ENCODE measurements around the gene COL11A2. TPM values are rescaled to one million over a fixed set of nuclear protein-coding genes. Genes with fewer than 3 reads are reported as not detected.
A peak's percentile ranks its signal among the peaks of the same experiment; 100 is the strongest.

The COL11A2 gene
- total RNA-seq, 1 experiment from 2014 or later, result 1.1 TPM

- peak; percentile 56 for DNase-seq (ENCODE audit: low read depth)
These were observed 73.6 kb downstream of the COL11A2 start for GRCh38 chr6:33118525-33119123.

- DNase-seq (ENCODE audit: low read depth), result no peak
These were observed 74.4 kb downstream of the COL11A2 start for GRCh38 chr6:33117811-33118277.

GRCh38 chr6:33116841-33117711, 75.2 kb downstream of the COL11A2 start:
- no peak for DNase-seq (ENCODE audit: low read depth)

- no peak for DNase-seq (ENCODE audit: low read depth)
These were observed 75.8 kb downstream of the COL11A2 start for GRCh38 chr6:33116417-33116816.

- no peak for DNase-seq (ENCODE audit: low read depth)
These were observed 77.9 kb downstream of the COL11A2 start for GRCh38 chr6:33114406-33114805.

- DNase-seq (ENCODE audit: low read depth), result no peak
These were observed 78.5 kb downstream of the COL11A2 start for GRCh38 chr6:33113755-33114154.

Other genes starting within 250 kb of the COL11A2 start
- gene HLA-DMA, start 239.4 kb downstream of the COL11A2 start, total RNA-seq (2014; rRNA removed), result 1.9 and 4.0 TPM in 2 replicates
- gene BRD2, start 223.9 kb downstream of the COL11A2 start, total RNA-seq (2014; rRNA removed), result 113 and 125 TPM in 2 replicates
- gene HLA-DOA, start 182.9 kb downstream of the COL11A2 start, total RNA-seq (2014; rRNA removed), result 0.06 and 0.23 TPM in 2 replicates
- 0.86 and 3.4 TPM in 2 replicates for gene HLA-DPA1, start 118.8 kb downstream of the COL11A2 start, total RNA-seq (2014; rRNA removed)
- gene HLA-DPB1, start 116.5 kb downstream of the COL11A2 start, total RNA-seq (2014; rRNA removed), result 1.0 and 3.8 TPM in 2 replicates
- gene RXRB, start 8.2 kb upstream of the COL11A2 start, total RNA-seq (2014; rRNA removed), result 17.4 and 23.0 TPM in 2 replicates
- 91.9 and 104 TPM in 2 replicates for gene SLC39A7, start 8.4 kb upstream of the COL11A2 start, total RNA-seq (2014; rRNA removed)
- gene HSD17B8, start 12.2 kb upstream of the COL11A2 start, total RNA-seq (2014; rRNA removed), result 7.9 and 9.1 TPM in 2 replicates
- gene RING1, start 16.0 kb upstream of the COL11A2 start, total RNA-seq (2014; rRNA removed), result 17.4 and 22.2 TPM in 2 replicates
- gene VPS52, start 79.4 kb upstream of the COL11A2 start, total RNA-seq (2014; rRNA removed), result 40.0 and 51.0 TPM in 2 replicates
- 2,111 and 2,414 TPM in 2 replicates for gene RPS18, start 79.6 kb upstream of the COL11A2 start, total RNA-seq (2014; rRNA removed)
- gene B3GALT4, start 84.7 kb upstream of the COL11A2 start, total RNA-seq (2014; rRNA removed), result 0.06 and 0.19 TPM in 2 replicates
- gene WDR46, start 96.8 kb upstream of the COL11A2 start, total RNA-seq (2014; rRNA removed), result 83.7 and 98.3 TPM in 2 replicates
- gene PFDN6, start 97.1 kb upstream of the COL11A2 start, total RNA-seq (2014; rRNA removed), result 67.6 and 82.1 TPM in 2 replicates
- gene RGL2, start 106.5 kb upstream of the COL11A2 start, total RNA-seq (2014; rRNA removed), result 20.6 and 24.4 TPM in 2 replicates
- 44.9 and 57.9 TPM in 2 replicates for gene TAPBP, start 121.6 kb upstream of the COL11A2 start, total RNA-seq (2014; rRNA removed)
- 10.1 and 15.0 TPM in 2 replicates for gene ZBTB22, start 125.3 kb upstream of the COL11A2 start, total RNA-seq (2014; rRNA removed)
- 51.6 and 64.3 TPM in 2 replicates for gene DAXX, start 130.5 kb upstream of the COL11A2 start, total RNA-seq (2014; rRNA removed)
- 97.6 and 98.5 TPM in 2 replicates for gene KIFC1, start 199.4 kb upstream of the COL11A2 start, total RNA-seq (2014; rRNA removed)
- gene PHF1, start 218.5 kb upstream of the COL11A2 start, total RNA-seq (2014; rRNA removed), result 39.3 and 49.7 TPM in 2 replicates
- gene CUTA, start 225.6 kb upstream of the COL11A2 start, total RNA-seq (2014; rRNA removed), result 230 and 234 TPM in 2 replicates
- gene SYNGAP1, start 227.6 kb upstream of the COL11A2 start, total RNA-seq (2014; rRNA removed), result 2.4 and 4.2 TPM in 2 replicates